RWPE2 (cell line): ENCODE results near the gene GLIPR1L1.

ENCODE experiments used
- ATAC-seq: fragments of 200-7000 bp; cut with Tn5 transposase; 3 replicates; pipeline ENCODE4 v1.9.1; 2021; ENCODE audit warnings: low read depth
- DNase-seq: peaks from one replicate; pipeline ENCODE4 v3.0.0-alpha.2; 2020; ENCODE audit warnings: low spot score
- H3K27ac ChIP-seq: fragments of 450-650 bp; 2 replicates; pipeline ENCODE4 v1.5.1; 2017; ENCODE audit warnings: mild to moderate bottlenecking; ENCODE audit not compliant: poor library complexity, severe bottlenecking
- H3K27me3 ChIP-seq: fragments of 250-450 bp; sonication (Bioruptor Pico); 2 replicates; pipeline ENCODE4 v1.5.1; 2021; ENCODE audit warnings: mild to moderate bottlenecking, moderate library complexity; ENCODE audit not compliant: insufficient read depth, poor library complexity, severe bottlenecking
- H3K36me3 ChIP-seq: fragments of 250-450 bp; sonication (Bioruptor Pico); 2 replicates; pipeline ENCODE4 v1.5.1; 2020; ENCODE audit warnings: low read depth, mild to moderate bottlenecking, moderate library complexity
- H3K4me1 ChIP-seq: fragments of 250-450 bp; sonication (Bioruptor Pico); 2 replicates; pipeline ENCODE4 v1.5.1; 2021; ENCODE audit warnings: mild to moderate bottlenecking, moderate library complexity; ENCODE audit not compliant: insufficient read depth, poor library complexity, severe bottlenecking
- H3K4me3 ChIP-seq: fragments of 250-450 bp; sonication (Bioruptor Pico); 2 replicates; pipeline ENCODE4 v1.5.1; 2021; ENCODE audit warnings: mild to moderate bottlenecking, moderate library complexity; ENCODE audit not compliant: severe bottlenecking
- H3K9me3 ChIP-seq: fragments of 250-450 bp; sonication (Bioruptor Pico); 2 replicates; pipeline ENCODE4 v1.5.1; 2021; ENCODE audit warnings: mild to moderate bottlenecking, moderate library complexity; ENCODE audit not compliant: severe bottlenecking
- TF ChIP-seq, protein P1 (sequence below): fragments of 450-650 bp; IDR thresholded peaks from one replicate; pipeline ENCODE4 v1.5.1; 2017; ENCODE audit warnings: mild to moderate bottlenecking, moderate library complexity; ENCODE audit not compliant: poor library complexity, severe bottlenecking

GLIPR1L1 gene

DNA sequence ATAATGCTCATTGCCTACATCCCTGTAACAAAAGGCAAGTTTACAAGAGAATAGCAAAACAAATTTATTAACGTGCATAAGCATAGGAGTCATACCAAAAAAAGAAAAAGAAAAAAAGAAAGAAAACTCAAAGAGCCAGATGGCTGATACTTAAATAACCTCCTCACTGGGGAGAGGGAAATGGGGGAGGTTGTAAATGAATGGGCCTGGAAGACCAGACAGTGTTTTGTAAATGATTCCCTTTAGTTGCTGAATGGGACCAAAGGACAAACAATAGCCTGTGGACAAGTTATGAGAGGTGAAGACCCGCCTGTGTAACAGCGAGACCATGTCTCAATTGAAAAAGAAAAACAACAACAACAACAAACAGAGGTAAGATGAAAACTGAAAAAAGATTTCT lies 39.7 kb upstream of the GLIPR1L1 start:
- no peak for ATAC-seq
- Histone ChIP-seq H3K4me1 (no peaks in the 10 kb centered on the region), H3K27ac (no peak overlapping the region), H3K36me3 (no peaks in the 10 kb centered on the region), H3K4me3 (no peak overlapping the region), H3K27me3 (no peaks in the 10 kb centered on the region), H3K9me3 (no peaks in the 10 kb centered on the region)
- TF ChIP-seq, protein P1, sequence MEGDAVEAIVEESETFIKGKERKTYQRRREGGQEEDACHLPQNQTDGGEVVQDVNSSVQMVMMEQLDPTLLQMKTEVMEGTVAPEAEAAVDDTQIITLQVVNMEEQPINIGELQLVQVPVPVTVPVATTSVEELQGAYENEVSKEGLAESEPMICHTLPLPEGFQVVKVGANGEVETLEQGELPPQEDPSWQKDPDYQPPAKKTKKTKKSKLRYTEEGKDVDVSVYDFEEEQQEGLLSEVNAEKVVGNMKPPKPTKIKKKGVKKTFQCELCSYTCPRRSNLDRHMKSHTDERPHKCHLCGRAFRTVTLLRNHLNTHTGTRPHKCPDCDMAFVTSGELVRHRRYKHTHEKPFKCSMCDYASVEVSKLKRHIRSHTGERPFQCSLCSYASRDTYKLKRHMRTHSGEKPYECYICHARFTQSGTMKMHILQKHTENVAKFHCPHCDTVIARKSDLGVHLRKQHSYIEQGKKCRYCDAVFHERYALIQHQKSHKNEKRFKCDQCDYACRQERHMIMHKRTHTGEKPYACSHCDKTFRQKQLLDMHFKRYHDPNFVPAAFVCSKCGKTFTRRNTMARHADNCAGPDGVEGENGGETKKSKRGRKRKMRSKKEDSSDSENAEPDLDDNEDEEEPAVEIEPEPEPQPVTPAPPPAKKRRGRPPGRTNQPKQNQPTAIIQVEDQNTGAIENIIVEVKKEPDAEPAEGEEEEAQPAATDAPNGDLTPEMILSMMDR = no peak
- DNase-seq = no peak

- DNase-seq (no peak), ATAC-seq (no peak)
- Histone ChIP-seq H3K27me3 (no peaks in the 10 kb centered on the region), H3K4me3 (no peak overlapping the region), H3K27ac (no peak overlapping the region), H3K36me3 (no peaks in the 10 kb centered on the region), H3K4me1 (no peaks in the 10 kb centered on the region), H3K9me3 (no peaks in the 10 kb centered on the region)
- TF ChIP-seq, protein P1 = no peak
These were observed 32.2 kb upstream of the GLIPR1L1 start for GRCh38 chr12:75302225-75302624.

- Histone ChIP-seq H3K36me3 (no peaks in the 10 kb centered on the region), H3K9me3 (no peaks in the 10 kb centered on the region), H3K27ac (no peak overlapping the region), H3K4me3 (no peak overlapping the region), H3K27me3 (no peaks in the 10 kb centered on the region), H3K4me1 (no peaks in the 10 kb centered on the region)
- ATAC-seq = no peak
- TF ChIP-seq, protein P1 = no peak
- DNase-seq = no peak
These were observed 31.7 kb upstream of the GLIPR1L1 start for GRCh38 chr12:75302781-75303180.

DNA sequence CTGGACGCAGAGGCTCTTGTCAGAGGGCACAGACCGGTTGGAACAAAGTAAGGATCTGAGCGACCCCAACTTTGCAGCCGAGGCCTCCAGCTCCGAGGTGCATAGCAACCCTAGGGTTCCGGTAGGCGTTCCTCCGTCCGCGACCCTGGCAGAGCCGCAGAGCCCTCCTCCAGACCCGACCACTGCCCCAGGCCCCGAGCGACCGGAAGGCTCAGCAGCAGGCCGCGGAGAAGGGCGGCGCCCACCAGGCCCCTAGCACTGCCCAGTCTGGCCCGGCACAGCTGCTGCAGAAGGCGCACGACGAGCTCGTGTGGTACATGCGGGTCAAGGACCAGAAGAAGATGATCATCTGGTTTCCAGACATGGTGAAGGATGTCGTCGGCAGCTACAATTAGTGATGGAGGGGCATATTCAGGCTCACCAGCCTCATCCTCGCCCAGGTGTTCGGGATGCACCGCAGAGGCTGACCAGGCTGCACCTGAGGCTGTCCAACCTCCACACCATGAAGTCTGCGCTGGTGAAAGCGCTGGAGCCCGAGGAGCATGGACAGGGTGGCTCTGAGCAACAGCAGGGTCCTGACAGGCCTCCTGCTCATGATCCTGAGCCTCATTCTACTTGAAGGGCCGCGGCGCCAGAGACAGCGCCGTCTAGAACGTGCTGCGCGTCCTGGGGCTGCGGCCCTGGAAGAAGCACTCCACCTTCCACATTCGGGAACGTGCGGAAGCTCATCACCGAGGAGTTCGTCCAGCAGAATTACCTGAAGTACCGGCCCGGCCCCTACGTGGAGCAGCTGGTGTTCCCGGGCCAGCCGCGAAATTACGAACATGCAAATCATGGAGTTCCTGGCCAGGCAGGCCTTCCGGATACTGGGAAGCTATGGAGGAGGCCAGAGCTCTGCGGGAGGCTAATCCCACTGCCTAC lies 28.8 kb upstream of the GLIPR1L1 start:
- TF ChIP-seq, protein P1 = no peak

DNA sequence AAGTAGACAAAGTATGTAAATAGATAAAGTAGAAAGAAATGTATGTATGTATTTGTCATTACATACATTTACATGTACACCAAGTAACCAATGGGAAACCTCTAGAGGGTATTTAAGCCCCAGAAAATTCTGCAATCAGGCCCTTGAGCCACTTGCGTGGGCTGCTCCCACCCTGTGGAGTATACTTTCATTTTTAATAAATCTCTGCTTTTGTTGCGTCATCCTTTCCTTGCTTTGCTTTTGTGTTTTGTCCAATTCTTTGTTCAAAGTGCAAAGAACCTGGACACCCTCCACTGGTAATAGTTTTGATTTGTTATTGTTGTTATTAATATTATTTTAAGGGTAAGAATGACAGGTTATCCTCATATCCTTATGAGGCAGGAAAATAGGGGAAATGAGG lies 26.2 kb upstream of the GLIPR1L1 start:
- DNase-seq = no peak
- H3K9me3 ChIP-seq = no peaks in the 10 kb centered on the region
- H3K27ac ChIP-seq = no peak overlapping the region
- H3K4me3 ChIP-seq = no peak overlapping the region
- no peaks in the 10 kb centered on the region for H3K4me1 ChIP-seq
- no peak for ATAC-seq
- TF ChIP-seq, protein P1 = no peak
- H3K36me3 ChIP-seq = no peaks in the 10 kb centered on the region
- H3K27me3 ChIP-seq = no peaks in the 10 kb centered on the region

More for the DNA sequence above, 28.8 kb upstream of the GLIPR1L1 start:
- no peak for DNase-seq
- Histone ChIP-seq H3K9me3 (no peaks in the 10 kb centered on the region), H3K27ac (no peak overlapping the region), H3K4me3 (no peak overlapping the region), H3K27me3 (no peaks in the 10 kb centered on the region), H3K36me3 (no peaks in the 10 kb centered on the region), H3K4me1 (no peaks in the 10 kb centered on the region)
- no peak for ATAC-seq
